ENCODE data around the gene CCDC91.

- TF ChIP-seq CTCF (IDR thresholded peaks at IDR 0.05), result no peak
- no peak for TF ChIP-seq POLR2AphosphoS5 (IDR thresholded peaks at IDR 0.05; ENCODE audit: low read depth, low read length)
- no peak for TF ChIP-seq REST (IDR thresholded peaks at IDR 0.05; ENCODE audit: insufficient read depth in 1 of 2, low read depth in 2 of 2, low read length in 1 of 2)
- no peak for TF ChIP-seq SIN3A (IDR thresholded peaks at IDR 0.05; ENCODE audit: borderline replicate concordance, insufficient read depth, low read depth, low read length)
- no peak for TF ChIP-seq TCF7L2 (IDR thresholded peaks at IDR 0.05; ENCODE audit: low read depth, low read length)
These were observed 28.6 kb upstream of the CCDC91 start for GRCh38 chr12:28161697-28162096.
